Activated CD8-positive, alpha-beta T cell treated with anti-CD3 and anti-CD28 coated beads, Interleukin-2, amount 10 ng/mL, durations not matched to agents 7 days and 5 days (primary cell): ENCODE data around the gene SEPTIN11. TPM values are rescaled to one million over a fixed set of nuclear protein-coding genes. Genes with fewer than 3 reads are reported as not detected.

Experiments
- ATAC-seq: fragments of 150-1000 bp; cut with Tn5 transposase; one replicate; pipeline ENCODE4 v1.10.0; 2021; ENCODE audit warnings: moderate library complexity
- CTCF ChIA-PET: fragments of 350-600 bp; sonication (Branson Sonifier 250); formaldehyde crosslinking; loops from one replicate; lab custom pipeline; 2021; ENCODE audit warnings: antibody characterized with exemption; lab: Charles Lee
- POLR2A ChIA-PET: fragments of 350-600 bp; sonication (Branson Sonifier 250); formaldehyde crosslinking; loops from one replicate; lab custom pipeline; 2021; ENCODE audit warnings: antibody characterized with exemption; lab: Charles Lee
- DNase-seq: peaks from one replicate; pipeline ENCODE4 v3.0.0-alpha.2; 2020
- H3K27ac Mint-ChIP-seq: one replicate; pipeline ENCODE4 v1.8.0; 2021; ENCODE audit warnings: mild to moderate bottlenecking, mixed read lengths
- H3K27me3 Mint-ChIP-seq: one replicate; pipeline ENCODE4 v1.8.0; 2021; ENCODE audit warnings: low read depth, mixed read lengths
- H3K36me3 Mint-ChIP-seq: one replicate; pipeline ENCODE4 v1.8.0; 2021; ENCODE audit warnings: low read depth, mixed read lengths
- H3K4me1 Mint-ChIP-seq: one replicate; pipeline ENCODE4 v1.8.0; 2021; ENCODE audit warnings: low read depth, mixed read lengths
- H3K4me3 Mint-ChIP-seq: one replicate; pipeline ENCODE4 v1.8.0; 2021; ENCODE audit warnings: mild to moderate bottlenecking, mixed read lengths
- H3K9me3 Mint-ChIP-seq: one replicate; pipeline ENCODE4 v1.8.0; 2022; ENCODE audit warnings: mixed read lengths; ENCODE audit not compliant: insufficient read depth
- total RNA-seq, 2 experiments: library from RNA; stranded (reverse); gene quantifications; one replicate each; pipeline ENCODE4 v1.2.3, GENCODE V29; 2021

Gene SEPTIN11
- total RNA-seq, 2 experiments from 2014 or later: 67.0 to 77.4 TPM

DNA sequence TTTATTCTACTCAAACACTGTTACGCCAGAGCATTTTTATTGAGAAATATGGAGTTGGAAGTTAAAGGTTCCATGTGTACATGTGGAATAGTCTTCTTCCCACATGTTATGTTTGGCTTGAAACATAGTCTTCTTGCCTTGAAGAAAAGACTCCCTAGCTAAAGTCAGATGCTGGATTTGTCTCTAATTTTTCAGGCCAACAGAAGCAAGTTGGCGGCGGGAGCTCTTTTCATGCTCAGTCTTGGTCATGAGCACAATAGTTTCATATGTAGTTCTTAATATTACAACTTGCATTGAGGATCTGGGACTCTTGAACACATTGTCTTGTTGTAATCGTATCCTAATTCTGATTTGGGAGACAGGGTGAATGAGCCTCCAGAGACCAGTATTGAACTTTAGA, 19.4 kb downstream of the SEPTIN11 start:
- ChIA-PET POLR2A (no interaction called here), CTCF (no interaction called here)
- Mint-ChIP-seq H3K27ac (no peak overlapping the region), H3K4me3 (no peak overlapping the region), H3K4me1 (peaks cover 10% of the 10 kb centered on the region), H3K9me3 (peaks cover 3% of the 10 kb centered on the region), H3K36me3 (peaks cover 17% of the 10 kb centered on the region), H3K27me3 (no peaks in the 10 kb centered on the region)
- ATAC-seq (no peak), DNase-seq (no peak)

DNA sequence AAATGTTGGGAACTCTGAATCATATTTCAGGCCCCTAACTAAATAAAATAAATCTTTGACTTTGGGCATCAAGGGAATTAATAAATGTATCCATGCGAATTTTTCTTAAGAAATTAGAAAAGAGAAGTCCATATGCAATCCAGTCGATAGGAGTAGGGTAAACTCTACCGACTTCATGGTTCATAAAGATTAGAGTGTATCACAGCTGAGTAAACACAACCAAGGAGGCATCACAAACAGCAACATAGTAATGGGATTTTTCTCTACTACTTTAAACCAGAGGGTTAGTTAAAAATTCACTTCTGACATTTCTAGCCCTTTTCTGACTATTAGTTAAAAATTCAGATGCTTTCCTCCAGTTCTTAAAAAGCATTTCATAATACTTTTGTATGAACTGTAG, 19.9 kb downstream of the SEPTIN11 start:
- DNase-seq (no peak), ATAC-seq (no peak)
- Mint-ChIP-seq H3K4me3 (no peak overlapping the region), H3K27ac (no peak overlapping the region), H3K4me1 (peaks cover 4% of the 10 kb centered on the region), H3K9me3 (no peaks in the 10 kb centered on the region), H3K27me3 (no peaks in the 10 kb centered on the region), H3K36me3 (peaks cover 12% of the 10 kb centered on the region)
- CTCF ChIA-PET: no interaction called here
- POLR2A ChIA-PET: no interaction called here

DNA sequence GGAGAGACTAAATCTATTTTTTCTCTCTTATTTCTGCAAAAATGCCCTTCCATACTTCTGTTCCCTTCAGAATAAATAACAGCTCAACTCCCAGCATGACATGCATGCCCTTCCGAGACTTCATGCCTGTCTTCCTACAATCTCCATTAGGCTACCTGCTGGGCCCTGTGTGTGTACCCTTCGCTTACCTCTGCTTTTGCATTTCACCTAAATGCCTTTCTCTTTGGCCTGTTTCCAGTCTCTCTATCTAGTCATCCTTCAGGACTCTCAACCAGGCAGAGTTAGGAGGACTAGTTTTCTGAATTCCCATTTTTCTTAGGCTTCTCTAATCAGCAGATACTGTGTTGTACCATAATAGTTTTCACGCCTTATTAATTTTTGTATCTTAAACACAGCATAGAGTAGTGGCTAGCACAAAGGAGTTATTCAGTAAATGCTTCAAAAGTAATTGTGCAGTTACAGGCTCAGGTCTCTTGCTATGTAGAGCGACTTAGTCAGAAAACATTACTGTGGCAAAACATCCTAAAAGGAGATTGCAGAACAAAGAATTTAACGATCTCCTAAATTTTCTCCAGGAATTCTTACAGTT, 20.5 kb downstream of the SEPTIN11 start:
- no peak for ATAC-seq
- Mint-ChIP-seq H3K4me3 (no peak overlapping the region), H3K4me1 (no peaks in the 10 kb centered on the region), H3K36me3 (peaks cover 10% of the 10 kb centered on the region), H3K9me3 (no peaks in the 10 kb centered on the region), H3K27ac (no peak overlapping the region), H3K27me3 (no peaks in the 10 kb centered on the region)
- DNase-seq: no peak
- ChIA-PET POLR2A (no interaction called here), CTCF (interaction anchor here (1.3 kb wide), 1 partner anchor 13 kb away, joined by 3 read pairs; no protein-coding TSS in a partner anchor)

GRCh38 chr4:76972306-76972705, 22.8 kb downstream of the SEPTIN11 start:
- CTCF ChIA-PET: interaction anchor here (1.0 to 1.7 kb wide), 4 partner anchors 8 to 231 kb away, joined by 3 to 5 read pairs (median 4); no protein-coding TSS in a partner anchor
- H3K27me3 Mint-ChIP-seq: no peaks in the 10 kb centered on the region
- no peaks in the 10 kb centered on the region for H3K9me3 Mint-ChIP-seq

DNA sequence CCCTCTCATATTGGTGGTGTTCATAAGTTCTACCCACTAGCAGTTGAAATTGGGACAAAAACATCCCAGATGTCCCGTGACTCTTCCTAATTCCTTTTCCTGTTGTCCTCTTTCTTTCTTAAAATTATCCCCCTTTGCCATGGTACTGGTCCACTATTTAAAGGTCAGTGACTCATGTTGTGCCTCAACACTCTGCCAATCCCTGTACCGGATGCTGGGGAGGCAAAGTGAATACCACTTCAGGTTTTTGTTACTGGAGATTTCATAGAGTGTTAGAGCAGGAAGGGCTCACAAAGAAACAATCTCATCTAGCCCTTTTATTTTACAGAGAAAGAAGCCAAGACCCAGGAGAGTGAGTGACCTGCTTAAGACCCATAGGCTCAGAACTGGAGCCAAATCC, 24.6 kb downstream of the SEPTIN11 start:
- Mint-ChIP-seq H3K9me3 (no peaks in the 10 kb centered on the region), H3K4me1 (peaks cover 21% of the 10 kb centered on the region), H3K27me3 (no peaks in the 10 kb centered on the region), H3K27ac (no peak overlapping the region), H3K4me3 (no peak overlapping the region), H3K36me3 (peaks cover 14% of the 10 kb centered on the region)
- DNase-seq: no peak
- ChIA-PET CTCF (interaction anchor here (1.3 kb wide), 1 partner anchor 10 kb away, joined by 4 read pairs; no protein-coding TSS in a partner anchor), POLR2A (no interaction called here)
- ATAC-seq: no peak

More at GRCh38 chr4:76972306-76972705, 22.8 kb downstream of the SEPTIN11 start:
- no peak for DNase-seq
- ATAC-seq: no peak
- no peak overlapping the region for H3K27ac Mint-ChIP-seq
- POLR2A ChIA-PET: no interaction called here
- H3K36me3 Mint-ChIP-seq: peaks cover 10% of the 10 kb centered on the region
- peaks cover 5% of the 10 kb centered on the region for H3K4me1 Mint-ChIP-seq
- no peak overlapping the region for H3K4me3 Mint-ChIP-seq

DNA sequence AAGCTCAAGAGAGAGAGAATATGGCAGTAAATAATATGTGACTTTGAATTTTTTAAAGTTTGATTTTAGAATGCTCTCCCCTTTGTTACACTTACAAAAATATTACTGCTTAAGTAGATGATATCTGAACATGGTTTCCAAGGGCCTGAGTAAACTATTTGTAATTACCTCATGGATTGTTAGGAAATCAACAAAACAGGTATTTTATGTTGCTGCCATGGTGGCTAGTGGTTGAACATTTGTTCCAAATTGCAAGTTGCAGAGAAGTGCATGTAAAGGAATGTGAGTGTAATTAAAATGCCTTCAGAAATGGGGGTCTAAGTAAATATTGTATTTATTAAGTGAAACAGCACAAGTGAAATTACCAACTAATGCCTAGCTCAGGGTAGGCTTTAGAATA, 27.6 kb downstream of the SEPTIN11 start:
- POLR2A ChIA-PET: interaction anchor here (0.6 to 1.1 kb wide), 2 partner anchors 27 to 155 kb away, joined by 3 read pairs; no protein-coding TSS in a partner anchor
- H3K4me1 Mint-ChIP-seq: peaks cover 39% of the 10 kb centered on the region

DNA sequence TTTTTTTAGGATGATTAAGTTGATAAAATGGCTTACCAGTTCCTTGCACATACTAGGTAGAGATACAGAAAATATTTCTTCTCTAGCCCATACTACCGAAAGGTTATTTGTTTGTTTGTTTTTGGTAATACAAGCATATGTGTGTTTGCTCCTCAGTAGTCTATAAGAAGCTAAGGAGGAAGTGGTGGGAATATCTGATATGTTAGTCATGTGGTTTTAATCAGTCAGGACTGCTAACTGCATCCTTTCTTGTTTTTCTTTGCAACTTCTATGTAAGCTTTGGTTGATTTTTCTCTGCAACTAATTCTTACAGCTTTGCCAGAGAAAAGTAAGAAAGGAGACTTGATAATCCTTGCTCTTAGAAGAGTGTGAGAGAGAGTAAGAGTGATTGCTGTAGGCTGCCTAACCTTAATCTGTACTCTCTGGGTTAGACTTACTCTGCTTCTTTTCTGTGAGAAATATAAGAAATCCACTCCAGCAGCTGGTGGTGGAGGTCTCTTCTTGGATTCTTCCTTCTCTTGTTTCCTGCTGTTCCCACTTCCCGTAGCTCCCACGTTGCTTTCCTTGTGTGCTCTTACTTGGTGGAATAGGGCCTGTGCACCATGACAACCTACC, 28.3 kb downstream of the SEPTIN11 start:
- H3K4me1 Mint-ChIP-seq: peaks cover 46% of the 10 kb centered on the region
- DNase-seq: no peak
- H3K4me3 Mint-ChIP-seq: no peak overlapping the region
- peak; percentile 25 for ATAC-seq
- H3K9me3 Mint-ChIP-seq: no peaks in the 10 kb centered on the region
- CTCF ChIA-PET: interaction anchor here (1.0 to 1.4 kb wide), 2 partner anchors 9 to 12 kb away, joined by 4 to 6 read pairs; no protein-coding TSS in a partner anchor
- no peak overlapping the region for H3K27ac Mint-ChIP-seq
- H3K36me3 Mint-ChIP-seq: peaks cover 25% of the 10 kb centered on the region
- H3K27me3 Mint-ChIP-seq: no peaks in the 10 kb centered on the region
- POLR2A ChIA-PET: interaction anchor here (0.6 to 1.1 kb wide), 3 partner anchors 20 to 156 kb away, joined by 3 read pairs; no protein-coding TSS in a partner anchor

More for the DNA sequence above, 27.6 kb downstream of the SEPTIN11 start:
- Mint-ChIP-seq H3K27ac (no peak overlapping the region), H3K27me3 (no peaks in the 10 kb centered on the region), H3K9me3 (no peaks in the 10 kb centered on the region), H3K36me3 (peaks cover 21% of the 10 kb centered on the region), H3K4me3 (no peak overlapping the region)
- DNase-seq (no peak), ATAC-seq (no peak)
- CTCF ChIA-PET: interaction anchor here (1.4 kb wide), 1 partner anchor 13 kb away, joined by 6 read pairs; no protein-coding TSS in a partner anchor

- H3K4me1 Mint-ChIP-seq: peaks cover 60% of the 10 kb centered on the region
- H3K27ac Mint-ChIP-seq: no peak overlapping the region
- DNase-seq: no peak
- no peak for ATAC-seq
- POLR2A ChIA-PET: no interaction called here
- CTCF ChIA-PET: no interaction called here
- no peak overlapping the region for H3K4me3 Mint-ChIP-seq
- H3K36me3 Mint-ChIP-seq: peaks cover 28% of the 10 kb centered on the region
- no peaks in the 10 kb centered on the region for H3K9me3 Mint-ChIP-seq
- no peaks in the 10 kb centered on the region for H3K27me3 Mint-ChIP-seq
Observed at GRCh38 chr4:76979236-76979635, 29.7 kb downstream of the SEPTIN11 start.

DNA sequence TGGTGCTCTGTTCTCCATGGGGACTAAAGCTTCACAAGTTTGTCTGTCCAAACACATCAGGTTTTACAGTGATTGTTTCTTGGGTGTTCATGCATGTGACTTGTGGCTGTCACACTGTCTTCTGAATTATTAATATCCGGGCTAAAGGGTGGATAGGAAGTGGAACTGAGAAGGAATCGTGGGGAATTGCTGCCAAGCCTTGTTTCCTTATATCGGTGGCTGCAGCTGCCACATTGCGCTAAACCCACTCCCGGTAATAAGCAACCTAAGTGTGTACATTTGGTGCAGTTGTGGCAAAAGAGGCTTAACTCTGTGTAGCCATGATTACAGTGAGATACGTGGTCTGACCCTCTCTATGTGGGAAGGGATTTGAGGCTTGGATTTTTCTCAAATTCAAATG, 30.7 kb downstream of the SEPTIN11 start:
- CTCF ChIA-PET: interaction anchor here (1.0 to 3.4 kb wide), 4 partner anchors 8 to 100 kb away, joined by 3 to 15 read pairs (median 3); no protein-coding TSS in a partner anchor
- peaks cover 70% of the 10 kb centered on the region for H3K4me1 Mint-ChIP-seq
- H3K4me3 Mint-ChIP-seq: no peak overlapping the region
- DNase-seq (no peak), ATAC-seq (no peak)
- H3K9me3 Mint-ChIP-seq: no peaks in the 10 kb centered on the region
- POLR2A ChIA-PET: no interaction called here
- H3K36me3 Mint-ChIP-seq: peaks cover 31% of the 10 kb centered on the region
- no peak overlapping the region for H3K27ac Mint-ChIP-seq
- H3K27me3 Mint-ChIP-seq: no peaks in the 10 kb centered on the region

DNA sequence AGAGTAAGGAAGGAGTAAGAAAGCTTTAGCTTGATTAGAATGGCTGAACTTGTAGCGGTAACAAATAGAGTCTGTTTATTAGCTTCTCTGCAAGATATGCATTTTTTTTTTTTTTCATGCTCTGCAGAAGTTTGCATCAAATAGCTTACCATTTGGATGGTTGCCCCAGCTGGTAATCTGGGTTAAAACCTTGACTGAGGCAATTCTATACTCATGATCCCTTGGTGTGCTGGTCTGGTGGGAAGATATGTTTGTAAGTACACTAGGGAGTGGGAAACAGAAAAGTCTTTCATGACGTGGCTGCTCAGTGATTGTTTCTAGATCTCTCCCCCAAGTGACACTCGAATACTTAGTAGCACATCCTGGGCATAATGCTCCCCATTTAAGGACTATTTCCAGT, 32.1 kb downstream of the SEPTIN11 start:
- ATAC-seq: no peak
- no peaks in the 10 kb centered on the region for H3K9me3 Mint-ChIP-seq
- H3K4me3 Mint-ChIP-seq: no peak overlapping the region
- ChIA-PET POLR2A (no interaction called here), CTCF (interaction anchor here (0.8 to 3.4 kb wide), 4 partner anchors 10 to 99 kb away, joined by 3 to 15 read pairs (median 3); no protein-coding TSS in a partner anchor)
- H3K4me1 Mint-ChIP-seq: peaks cover 78% of the 10 kb centered on the region
- no peaks in the 10 kb centered on the region for H3K27me3 Mint-ChIP-seq
- DNase-seq: no peak
- peak overlapping the region; percentile 2 for H3K27ac Mint-ChIP-seq
- H3K36me3 Mint-ChIP-seq: peaks cover 26% of the 10 kb centered on the region

- ChIA-PET CTCF (interaction anchor here (1.0 to 3.4 kb wide), 7 partner anchors 9 to 113 kb away, joined by 3 to 15 read pairs (median 4); no protein-coding TSS in a partner anchor), POLR2A (interaction anchor here (0.7 to 1.9 kb wide), 2 partner anchors 34 to 183 kb away, joined by 4 to 5 read pairs; partner anchors contain the start of gene SEPTIN11)
- peaks cover 27% of the 10 kb centered on the region for H3K36me3 Mint-ChIP-seq
- no peak for DNase-seq
- H3K27me3 Mint-ChIP-seq: no peaks in the 10 kb centered on the region
- H3K27ac Mint-ChIP-seq: peak overlapping the region; percentile 48
- no peaks in the 10 kb centered on the region for H3K9me3 Mint-ChIP-seq
- peak; percentile 72 for ATAC-seq
- peak overlapping the region; percentile 34 for H3K4me3 Mint-ChIP-seq
- H3K4me1 Mint-ChIP-seq: peaks cover 78% of the 10 kb centered on the region
Observed at GRCh38 chr4:76982638-76983584, 33.4 kb downstream of the SEPTIN11 start.
